Endothelial cell of umbilical vein (primary cell): ENCODE data around the gene MTMR3. TPM values are rescaled to one million over a fixed set of nuclear protein-coding genes. Genes with fewer than 3 reads are reported as not detected.

Source experiments
- BruUV-seq: library from RNA; stranded (reverse); fragments of 400-500 nt; replicated peaks from 2 replicates; lab custom pipeline; 2021; lab: Mats Ljungman, UMichigan
- CTCF ChIA-PET: fragments of 300-600, 350-600 bp; sonication (Branson Sonifier 250); formaldehyde crosslinking; loops from one replicate; lab custom pipeline; 2021; ENCODE audit warnings: antibody characterized with exemption, inconsistent platforms; lab: Charles Lee
- POLR2A ChIA-PET: fragments of 300-600, 350-600 bp; sonication (Branson Sonifier 250); formaldehyde crosslinking; loops from one replicate; lab custom pipeline; 2021; ENCODE audit warnings: antibody characterized with exemption, inconsistent platforms; lab: Charles Lee
- DNase-seq: peaks from one replicate; pipeline ENCODE4 v3.0.0-alpha.2; 2011; ENCODE audit warnings: low read depth, low spot score
- FAIRE-seq: peaks from 2 replicates; lab custom pipeline; 2011; peaks lifted over from hg19 to GRCh38; lab: Jason Lieb, UNC
- H2AFZ ChIP-seq: 2 replicates; pipeline ENCODE4 v1.6.0; 2012; ENCODE audit warnings: low read depth, low read length, control low read depth, inconsistent platforms
- H3K27ac ChIP-seq: 2 replicates; pipeline ENCODE4 v1.5.1; 2011; ENCODE audit warnings: low read depth, mild to moderate bottlenecking, control low read depth, low read length, moderate library complexity; ENCODE audit not compliant: insufficient read depth
- H3K27me3 ChIP-seq, 2 experiments: 2 replicates each; pipeline versions ENCODE4 v1.6.0 to v1.6.1; 2011; ENCODE audit warnings: low read length in 2 of 2, mixed read lengths in 1 of 2; ENCODE audit not compliant: control insufficient read depth in 2 of 2, insufficient read depth in 2 of 2
- H3K36me3 ChIP-seq, 2 experiments: 2 replicates in 1 of 2; 3 replicates in 1 of 2; pipeline ENCODE4 v1.5.1; 2011; ENCODE audit warnings: low read length in 2 of 2, mild to moderate bottlenecking in 1 of 2, moderate library complexity in 1 of 2; ENCODE audit not compliant: control insufficient read depth in 2 of 2, insufficient read depth in 2 of 2; ENCODE audit errors: extremely low read depth in 1 of 2
- H3K4me1 ChIP-seq: 3 replicates; pipeline ENCODE4 v1.5.1; 2011; ENCODE audit warnings: mild to moderate bottlenecking, low read length; ENCODE audit not compliant: control insufficient read depth, insufficient read depth; ENCODE audit errors: extremely low read depth
- H3K4me2 ChIP-seq: 2 replicates; pipeline ENCODE4 v1.6.1; 2011; ENCODE audit warnings: low read length, control low read depth, mixed read lengths; ENCODE audit not compliant: insufficient read depth
- H3K4me3 ChIP-seq, 3 experiments: fragments of 200-600 bp in 1 of 3; sonication (generic), shearing (Covaris generic) in 1 of 3; replicated peaks in 1 of 3; 2 replicates each; pipeline ENCODE4 v1.5.1; 2011 to 2016; ENCODE audit warnings: control low read depth in 3 of 3, low read length in 3 of 3, mild to moderate bottlenecking in 2 of 3, inconsistent platforms in 1 of 3, low read depth in 1 of 3, moderate library complexity in 1 of 3; ENCODE audit not compliant: insufficient read depth in 1 of 3
- H3K79me2 ChIP-seq: 2 replicates; pipeline ENCODE4 v1.6.0; 2012; ENCODE audit warnings: low read length, inconsistent platforms; ENCODE audit not compliant: control insufficient read depth, insufficient read depth
- H3K9ac ChIP-seq: replicated peaks from 2 replicates; pipeline ENCODE3; 2011; ENCODE audit warnings: low read length, control low read depth; ENCODE audit not compliant: insufficient read depth; ENCODE audit errors: extremely low read depth
- H3K9me1 ChIP-seq: replicated peaks from 3 replicates; pipeline ENCODE4 v1.6.0; 2011; ENCODE audit warnings: mild to moderate bottlenecking, low read length; ENCODE audit not compliant: control insufficient read depth, insufficient read depth; ENCODE audit errors: extremely low read depth
- H3K9me3 ChIP-seq: replicated peaks from 2 replicates; pipeline ENCODE4 v1.5.1; 2012; ENCODE audit warnings: low read length, inconsistent platforms; ENCODE audit not compliant: control insufficient read depth, insufficient read depth
- H4K20me1 ChIP-seq: replicated peaks from 2 replicates; pipeline ENCODE3; 2011; ENCODE audit warnings: mild to moderate bottlenecking, low read length; ENCODE audit not compliant: control insufficient read depth, insufficient read depth; ENCODE audit errors: extremely low read depth
- EZH2 ChIP-seq: IDR thresholded peaks from 2 replicates; pipeline ENCODE4 v1.6.1; 2012; ENCODE audit warnings: borderline replicate concordance, low read depth, mild to moderate bottlenecking, moderate library complexity, low read length, inconsistent platforms; ENCODE audit not compliant: severe bottlenecking
- FOS ChIP-seq: IDR thresholded peaks from 2 replicates; pipeline ENCODE4 v1.6.1; 2011; ENCODE audit warnings: mild to moderate bottlenecking, low read length, moderate library complexity, borderline replicate concordance; ENCODE audit not compliant: insufficient read depth
- GATA2 ChIP-seq: IDR thresholded peaks from 2 replicates; pipeline ENCODE4 v1.7.0; 2011; ENCODE audit warnings: low read depth, mild to moderate bottlenecking, moderate library complexity, mixed read lengths, low read length; ENCODE audit not compliant: insufficient read length, insufficient read depth
- JUN ChIP-seq: IDR thresholded peaks from 2 replicates; pipeline ENCODE4 v1.6.1; 2011; ENCODE audit warnings: borderline replicate concordance, low read depth; ENCODE audit not compliant: insufficient read length, insufficient read depth
- MAX ChIP-seq: IDR thresholded peaks from 2 replicates; pipeline ENCODE4 v1.6.1; 2011; ENCODE audit not compliant: insufficient read depth, insufficient read length
- MYC ChIP-seq: IDR thresholded peaks from one replicate; pipeline ENCODE4 v1.6.1; 2011; ENCODE audit warnings: mild to moderate bottlenecking, low read depth, low read length
- POLR2A ChIP-seq: IDR thresholded peaks from 2 replicates; pipeline ENCODE4 v1.6.1; 2012; ENCODE audit warnings: low read depth, mild to moderate bottlenecking, control low read depth, low read length
- POLR2AphosphoS5 ChIP-seq: IDR thresholded peaks from 2 replicates; pipeline ENCODE4 v1.6.1; 2012; ENCODE audit warnings: low read depth, mild to moderate bottlenecking, control low read depth, low read length, moderate library complexity; ENCODE audit not compliant: insufficient read depth
- dilution Hi-C: fragments of 300-500 bp; cut with MboI; formaldehyde crosslinking; loops from one replicate; pipeline ENCODE4 v1.15.0; 2019; ENCODE audit warnings: low sequenced_read_pairs; ENCODE audit not compliant: extremely low pct_ligation_motif_present
- intact Hi-C: fragments of 100-400 bp; cut with micrococcal nuclease; formaldehyde crosslinking; loops from one replicate; pipeline ENCODE4 v1.10.0; 2022
- polyA plus RNA-seq, 4 experiments: library from polyadenylated mRNA; depleted of rRNA in 3 of 4; stranded (reverse) in 3 of 4; unstranded in 1 of 4; fragments of >200 nt; gene quantifications; 2 replicates each; pipeline versions ENCODE4 v1.2.1 to v1.2.3, GENCODE V29; 2011 to 2012; ENCODE audit warnings: missing spikeins in 1 of 4
- total RNA-seq: library from RNA; stranded (reverse); gene quantifications from 2 replicates; pipeline ENCODE4 v1.2.3, GENCODE V29; 2021
- TF ChIP-seq, protein P1 (sequence below), 2 donors: IDR thresholded peaks; 1 replicate in 1 of 2; 2 replicates in 1 of 2; pipeline ENCODE4 v1.5.1; 2011; ENCODE audit warnings: low read length in 2 of 2, mild to moderate bottlenecking in 2 of 2, moderate library complexity in 2 of 2, control low read depth in 1 of 2, inconsistent platforms in 1 of 2, low read depth in 1 of 2; ENCODE audit not compliant: insufficient read depth in 1 of 2; ENCODE audit errors: extremely low read depth in 1 of 2

Gene MTMR3
- total and polyA plus RNA-seq, 2 donors (not counting 3 experiments of a cell fraction or from before 2014, with no cell fraction given), result 30.1 to 36.5 TPM

GRCh38 chr22:29840498-29840897 lies 42.5 kb upstream of the MTMR3 start:
- DNase-seq (no peak), FAIRE-seq (no peak)
- Histone ChIP-seq H3K4me3 (no peak overlapping the region), H4K20me1 (no peaks in the 10 kb centered on the region), H3K4me2 (no peak overlapping the region), H3K4me1 (peaks cover 15% of the 10 kb centered on the region), H2AFZ (no peak overlapping the region), H3K9me3 (no peaks in the 10 kb centered on the region), H3K9me1 (no peaks in the 10 kb centered on the region), H3K27me3 (no peaks in the 10 kb centered on the region), H3K9ac (no peak overlapping the region), H3K79me2 (peaks cover 14% of the 10 kb centered on the region), H3K27ac (no peak overlapping the region), H3K36me3 (no peaks in the 10 kb centered on the region)
- TF ChIP-seq FOS (no peak), POLR2AphosphoS5 (no peak), EZH2 (no peak), POLR2A (no peak), MYC (no peak), MAX (no peak), GATA2 (no peak), JUN (no peak)
- TF ChIP-seq, protein P1, sequence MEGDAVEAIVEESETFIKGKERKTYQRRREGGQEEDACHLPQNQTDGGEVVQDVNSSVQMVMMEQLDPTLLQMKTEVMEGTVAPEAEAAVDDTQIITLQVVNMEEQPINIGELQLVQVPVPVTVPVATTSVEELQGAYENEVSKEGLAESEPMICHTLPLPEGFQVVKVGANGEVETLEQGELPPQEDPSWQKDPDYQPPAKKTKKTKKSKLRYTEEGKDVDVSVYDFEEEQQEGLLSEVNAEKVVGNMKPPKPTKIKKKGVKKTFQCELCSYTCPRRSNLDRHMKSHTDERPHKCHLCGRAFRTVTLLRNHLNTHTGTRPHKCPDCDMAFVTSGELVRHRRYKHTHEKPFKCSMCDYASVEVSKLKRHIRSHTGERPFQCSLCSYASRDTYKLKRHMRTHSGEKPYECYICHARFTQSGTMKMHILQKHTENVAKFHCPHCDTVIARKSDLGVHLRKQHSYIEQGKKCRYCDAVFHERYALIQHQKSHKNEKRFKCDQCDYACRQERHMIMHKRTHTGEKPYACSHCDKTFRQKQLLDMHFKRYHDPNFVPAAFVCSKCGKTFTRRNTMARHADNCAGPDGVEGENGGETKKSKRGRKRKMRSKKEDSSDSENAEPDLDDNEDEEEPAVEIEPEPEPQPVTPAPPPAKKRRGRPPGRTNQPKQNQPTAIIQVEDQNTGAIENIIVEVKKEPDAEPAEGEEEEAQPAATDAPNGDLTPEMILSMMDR (IDR thresholded peaks at IDR 0.05; ENCODE audit: extremely low read depth in 1 of 2, insufficient read depth in 1 of 2, low read depth in 1 of 2, low read length in 2 of 2), result no peak
- POLR2A ChIA-PET, result no interaction called here
- dilution Hi-C loops (no loop called here), intact Hi-C loops (no loop called here)
- BruUV-seq, result no TSS peak
- CTCF ChIA-PET, result interaction anchor here (0.7 to 2.2 kb wide), 2 partner anchors 81 to 164 kb away, joined by 3 to 12 read pairs; no protein-coding TSS in a partner anchor
